HepG2 (cell line): ENCODE data around the gene STUM. TPM values are rescaled to one million over a fixed set of nuclear protein-coding genes. Genes with fewer than 3 reads are reported as not detected.

Experiments
- DPF2 ChIP-seq: sonication (generic); formaldehyde crosslinking; IDR thresholded peaks from 2 replicates; pipeline ENCODE4 v1.4.0; 2020; ENCODE audit warnings: mild to moderate bottlenecking, low read depth, missing genetic modification reagents, borderline replicate concordance
- JDP2 ChIP-seq: sonication (generic); formaldehyde crosslinking; IDR thresholded peaks from 2 replicates; pipeline ENCODE4 v1.8.1; 2022; ENCODE audit warnings: missing genetic modification reagents, borderline replicate concordance
- NR2F6 ChIP-seq, 2 experiments: IDR thresholded peaks; 2 replicates each; pipeline ENCODE4 v1.6.1; 2016; ENCODE audit warnings: antibody characterized with exemption in 1 of 2, mild to moderate bottlenecking in 1 of 2
- PHF8 ChIP-seq: sonication (generic); formaldehyde crosslinking; IDR thresholded peaks from 2 replicates; pipeline ENCODE4 v1.5.0; 2020; ENCODE audit warnings: missing genetic modification reagents
- POLR2A ChIP-seq, 2 experiments: IDR thresholded peaks; 2 replicates each; pipeline ENCODE4 v1.6.1; 2011; ENCODE audit warnings: low read depth in 2 of 2, low read length in 2 of 2, mild to moderate bottlenecking in 1 of 2, moderate library complexity in 1 of 2; ENCODE audit not compliant: insufficient read depth in 1 of 2
- ZBTB33 ChIP-seq: sonication (generic); formaldehyde crosslinking; IDR thresholded peaks from 2 replicates; pipeline ENCODE4 v1.4.0; 2020; ENCODE audit warnings: missing genetic modification reagents
- ZNF414 ChIP-seq: sonication (generic); formaldehyde crosslinking; IDR thresholded peaks from 2 replicates; pipeline ENCODE4 v1.5.0; 2020; ENCODE audit warnings: missing genetic modification reagents
- ZNF503 ChIP-seq: sonication (generic); formaldehyde crosslinking; IDR thresholded peaks from 2 replicates; pipeline ENCODE4 v1.4.0; 2020; ENCODE audit warnings: missing genetic modification reagents
- ZNF564 ChIP-seq: sonication (generic); formaldehyde crosslinking; IDR thresholded peaks from 2 replicates; pipeline ENCODE4 v1.8.1; 2023; ENCODE audit warnings: mild to moderate bottlenecking, missing genetic modification reagents
- ZNF646 ChIP-seq: sonication (generic); formaldehyde crosslinking; IDR thresholded peaks from 2 replicates; pipeline ENCODE4 v1.9.0; 2021; ENCODE audit warnings: mild to moderate bottlenecking, missing genetic modification reagents
- ZNF674 ChIP-seq: sonication (generic); formaldehyde crosslinking; IDR thresholded peaks from 2 replicates; pipeline ENCODE4 v1.5.0; 2020; ENCODE audit warnings: low read depth, mild to moderate bottlenecking, missing genetic modification reagents
- ZNF691 ChIP-seq: sonication (generic); formaldehyde crosslinking; IDR thresholded peaks from 2 replicates; pipeline ENCODE4 v1.4.0; 2020; ENCODE audit warnings: missing genetic modification reagents, low read depth, mild to moderate bottlenecking, borderline replicate concordance
- ZNF740 ChIP-seq: sonication (generic); formaldehyde crosslinking; IDR thresholded peaks from 2 replicates; pipeline ENCODE4 v1.4.0; 2020; ENCODE audit warnings: missing genetic modification reagents
- ZSCAN30 ChIP-seq: sonication (generic); formaldehyde crosslinking; IDR thresholded peaks from 2 replicates; pipeline ENCODE4 v1.5.0; 2020; ENCODE audit warnings: mild to moderate bottlenecking, missing genetic modification reagents
- polyA plus RNA-seq, 8 experiments: library from polyadenylated mRNA; depleted of rRNA in 3 of 8; stranded (reverse) in 7 of 8; unstranded in 1 of 8; fragments of >200 nt; fragmentation: Illumina TruSeq in 4 of 8; extraction: Trizol in 4 of 8; gene quantifications; 2 replicates each; pipeline versions ENCODE4 v1.2.1 to v1.2.3, GENCODE V29; 2011 to 2016; ENCODE audit warnings: low read depth in 4 of 8, missing spikeins in 1 of 8, mixed read lengths in 1 of 8; ENCODE audit not compliant: insufficient read depth in 1 of 8
- total RNA-seq, 5 experiments: library from RNA; depleted of rRNA; stranded (reverse); fragments of >200 nt; fragmentation: Illumina TruSeq; extraction: Trizol; gene quantifications; 2 replicates each; pipeline ENCODE4 v1.2.3, GENCODE V29; 2016; ENCODE audit warnings: low read depth in 1 of 5

STUM gene
- total and polyA plus RNA-seq, 2 of the 13 experiments (the other 11 are each of a cell fraction or from before 2014, with no cell fraction given) = not detected

GRCh38 chr1:226610671-226611070 lies 62.1 kb downstream of the STUM start (continued):
- TF ChIP-seq ZNF646 (CRISPR knock-in tag) (no peak), JDP2 (CRISPR knock-in tag) (no peak), NR2F6 (IDR thresholded peaks at IDR 0.05) (no peak), NR2F6 (CRISPR knock-in tag; IDR thresholded peaks at IDR 0.05) (no peak), ZNF503 (CRISPR knock-in tag) (no peak), ZSCAN30 (CRISPR knock-in tag) (no peak), ZNF564 (CRISPR knock-in tag) (no peak), ZNF740 (CRISPR knock-in tag) (no peak), ZNF414 (CRISPR knock-in tag) (no peak), ZBTB33 (CRISPR knock-in tag) (no peak), PHF8 (no peak), DPF2 (no peak), ZNF691 (CRISPR knock-in tag) (no peak), ZNF674 (CRISPR knock-in tag) (no peak), POLR2A (IDR thresholded peaks at IDR 0.05; ENCODE audit: insufficient read depth in 1 of 2, low read depth in 2 of 2, low read length in 2 of 2) (no peak)
